Prostate gland (tissue), 2 donors: ENCODE data around the gene TRIO.
A peak's percentile ranks its signal among the peaks of the same experiment; 100 is the strongest.

Experiments
- POLR2A ChIP-seq: fragments of 450-650 bp; IDR thresholded peaks from one replicate; pipeline ENCODE4 v1.6.1; 2016; ENCODE audit warnings: antibody characterized with exemption, mild to moderate bottlenecking
- POLR2AphosphoS5 ChIP-seq: sonication (generic); formaldehyde crosslinking; IDR thresholded peaks from one replicate; pipeline ENCODE4 v1.6.1; 2017; ENCODE audit warnings: antibody characterized with exemption
- TF ChIP-seq, protein P1 (sequence below), 4 experiments: fragments of 200-600 bp in 2 of 4; fragments of 450-650 bp in 2 of 4; sonication (generic) in 2 of 4; IDR thresholded peaks; 1 replicate in 3 of 4; 2 replicates in 1 of 4; pipeline ENCODE4 v1.5.1; 2016 to 2019; ENCODE audit warnings: antibody characterized with exemption in 4 of 4, mild to moderate bottlenecking in 2 of 4, moderate library complexity in 2 of 4

DNA sequence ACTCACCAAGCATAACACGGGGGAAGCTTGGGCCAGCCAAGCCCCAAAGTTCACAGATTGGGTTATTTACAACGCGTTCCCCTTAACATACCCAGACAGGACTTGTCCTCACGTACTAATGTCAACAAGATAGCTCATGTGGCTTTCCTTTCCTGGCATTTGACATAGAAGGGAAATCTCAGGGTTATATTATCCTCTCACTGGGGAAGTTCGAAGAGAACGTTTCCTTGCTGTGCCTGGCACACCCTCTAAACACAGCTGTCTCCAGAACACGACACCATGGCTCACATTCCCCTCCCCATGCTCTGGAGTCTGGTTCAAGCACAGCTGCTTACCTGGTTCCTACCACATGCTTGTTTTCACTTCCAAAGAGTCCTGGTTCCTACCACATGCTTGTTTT lies 391.6 kb downstream of the TRIO start:
- no peak for TF ChIP-seq POLR2A
- TF ChIP-seq, protein P1, sequence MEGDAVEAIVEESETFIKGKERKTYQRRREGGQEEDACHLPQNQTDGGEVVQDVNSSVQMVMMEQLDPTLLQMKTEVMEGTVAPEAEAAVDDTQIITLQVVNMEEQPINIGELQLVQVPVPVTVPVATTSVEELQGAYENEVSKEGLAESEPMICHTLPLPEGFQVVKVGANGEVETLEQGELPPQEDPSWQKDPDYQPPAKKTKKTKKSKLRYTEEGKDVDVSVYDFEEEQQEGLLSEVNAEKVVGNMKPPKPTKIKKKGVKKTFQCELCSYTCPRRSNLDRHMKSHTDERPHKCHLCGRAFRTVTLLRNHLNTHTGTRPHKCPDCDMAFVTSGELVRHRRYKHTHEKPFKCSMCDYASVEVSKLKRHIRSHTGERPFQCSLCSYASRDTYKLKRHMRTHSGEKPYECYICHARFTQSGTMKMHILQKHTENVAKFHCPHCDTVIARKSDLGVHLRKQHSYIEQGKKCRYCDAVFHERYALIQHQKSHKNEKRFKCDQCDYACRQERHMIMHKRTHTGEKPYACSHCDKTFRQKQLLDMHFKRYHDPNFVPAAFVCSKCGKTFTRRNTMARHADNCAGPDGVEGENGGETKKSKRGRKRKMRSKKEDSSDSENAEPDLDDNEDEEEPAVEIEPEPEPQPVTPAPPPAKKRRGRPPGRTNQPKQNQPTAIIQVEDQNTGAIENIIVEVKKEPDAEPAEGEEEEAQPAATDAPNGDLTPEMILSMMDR (IDR thresholded peaks at IDR 0.05) = no peak
- TF ChIP-seq POLR2AphosphoS5 = peak; percentile 75
